Common myeloid progenitor, CD34-positive (primary cell): ENCODE data around the gene AK4.

Source experiments
- CTCF ChIA-PET: fragments of 350-600 bp; sonication (Branson Sonifier 250); formaldehyde crosslinking; loops from one replicate; lab custom pipeline; 2021; ENCODE audit warnings: antibody characterized with exemption; lab: Charles Lee
- POLR2A ChIA-PET: fragments of 350-600 bp; sonication (Branson Sonifier 250); formaldehyde crosslinking; loops from one replicate; lab custom pipeline; 2021; ENCODE audit warnings: antibody characterized with exemption; lab: Charles Lee
- DNase-seq, 3 donors: peaks; one replicate each; pipeline versions ENCODE4 v3.0.0 to v3.0.0-alpha.2; 2013
- H3K27ac ChIP-seq, 2 experiments: 1 replicate in 1 of 2; 2 replicates in 1 of 2; pipeline ENCODE4 v1.7.0; 2013; ENCODE audit warnings: inconsistent platforms in 2 of 2, low read length in 2 of 2, mild to moderate bottlenecking in 2 of 2, low read depth in 1 of 2, moderate library complexity in 1 of 2; ENCODE audit not compliant: severe bottlenecking in 2 of 2, insufficient read depth in 1 of 2, poor library complexity in 1 of 2
- H3K27me3 ChIP-seq, 5 experiments: replicated peaks in 2 of 5; 1 replicate in 3 of 5; 2 replicates in 2 of 5; pipeline versions ENCODE4 v1.6.1 to v1.7.0; 2013; ENCODE audit warnings: low read length in 4 of 5, mild to moderate bottlenecking in 2 of 5, moderate library complexity in 2 of 5, inconsistent platforms in 1 of 5; ENCODE audit not compliant: insufficient read depth in 5 of 5, control insufficient read depth in 4 of 5
- H3K36me3 ChIP-seq, 4 experiments: 1 replicate in 2 of 4; 2 replicates in 2 of 4; pipeline versions ENCODE4 v1.6.1 to v1.7.0; 2013; ENCODE audit warnings: low read length in 3 of 4, control low read depth in 1 of 4, mild to moderate bottlenecking in 1 of 4; ENCODE audit not compliant: control insufficient read depth in 4 of 4, insufficient read depth in 4 of 4
- H3K4me1 ChIP-seq, 4 experiments: 1 replicate in 3 of 4; 2 replicates in 1 of 4; pipeline versions ENCODE4 v1.6.1 to v1.7.1; 2013; ENCODE audit warnings: low read length in 3 of 4, mild to moderate bottlenecking in 3 of 4, control low read depth in 1 of 4, inconsistent platforms in 1 of 4, moderate library complexity in 1 of 4; ENCODE audit not compliant: control insufficient read depth in 4 of 4, insufficient read depth in 4 of 4; ENCODE audit errors: control extremely low read depth in 1 of 4
- H3K4me3 ChIP-seq, 7 experiments: 1 replicate in 4 of 7; 2 replicates in 3 of 7; pipeline versions ENCODE4 v1.5.1 to v1.7.0; 2013; ENCODE audit warnings: mild to moderate bottlenecking in 7 of 7, low read length in 6 of 7, moderate library complexity in 6 of 7, inconsistent platforms in 2 of 7, low read depth in 2 of 7, control low read depth in 1 of 7; ENCODE audit not compliant: insufficient read depth in 4 of 7, control insufficient read depth in 1 of 7; ENCODE audit errors: extremely low read depth in 1 of 7
- H3K9me3 ChIP-seq, 5 experiments: 1 replicate in 4 of 5; 2 replicates in 1 of 5; pipeline versions ENCODE4 v1.6.1 to v1.7.1; 2013; ENCODE audit warnings: low read length in 4 of 5, mild to moderate bottlenecking in 2 of 5, inconsistent platforms in 1 of 5, low read depth in 1 of 5, moderate library complexity in 1 of 5; ENCODE audit not compliant: control insufficient read depth in 4 of 5, insufficient read depth in 2 of 5; ENCODE audit errors: control extremely low read depth in 1 of 5
- WGBS: methylation state at CpG from one replicate; pipeline ENCODE4 v1.1.5; 2013; ENCODE audit not compliant: insufficient coverage; 5-methylcytosine and 5-hydroxymethylcytosine counted together

Gene AK4

GRCh38 chr1:65254320-65255034 is 106.5 kb downstream of the AK4 start:
- CTCF ChIA-PET: interaction anchor here (0.7 to 1.7 kb wide), 9 partner anchors 8 to 433 kb away, joined by 3 to 8 read pairs (median 3); no protein-coding TSS in a partner anchor
- Histone ChIP-seq H3K4me1 (peaks cover 7 to 29% (median 18%) of the 10 kb centered on the region in 4 experiments), H3K4me3 (peak overlapping the region; percentile 50 to 90 (median 76)), H3K9me3 (no peaks in the 10 kb centered on the region), H3K36me3 (no peaks in the 10 kb centered on the region), H3K27me3 (no peaks in the 10 kb centered on the region), H3K27ac (peak overlapping the region in 1 of 2 experiments; percentile 77)
- WGBS: 0% methylated on average over 78 of the region's 88 CpGs
- POLR2A ChIA-PET: interaction anchor here (0.8 to 1.3 kb wide), 4 partner anchors 11 to 131 kb away, joined by 3 to 5 read pairs (median 4); partner anchors contain the start of gene DNAJC6
- peak; percentile 83 to 90 (median 89) for DNase-seq

GRCh38 chr1:65255035-65255655 is 107.1 kb downstream of the AK4 start:
- Histone ChIP-seq H3K9me3 (no peaks in the 10 kb centered on the region), H3K4me1 (peaks cover 7 to 35% (median 18%) of the 10 kb centered on the region in 4 experiments), H3K4me3 (peak overlapping the region; percentile 50 to 90 (median 76)), H3K36me3 (no peaks in the 10 kb centered on the region), H3K27me3 (no peaks in the 10 kb centered on the region), H3K27ac (peak overlapping the region in 1 of 2 experiments; percentile 71)
- WGBS: 16% methylated on average over 23 of the region's 23 CpGs
- peak in 1 of 3 donors; percentile 34 for DNase-seq
- ChIA-PET POLR2A (interaction anchor here (0.9 to 1.3 kb wide), 3 partner anchors 10 to 54 kb away, joined by 3 to 4 read pairs (median 3); partner anchors contain the start of gene DNAJC6), CTCF (interaction anchor here (0.7 to 1.7 kb wide), 7 partner anchors 8 to 432 kb away, joined by 3 to 8 read pairs (median 3); no protein-coding TSS in a partner anchor)

- no peaks in the 10 kb centered on the region for H3K9me3 ChIP-seq
- POLR2A ChIA-PET: no interaction called here
- CTCF ChIA-PET: interaction anchor here (0.7 to 1.1 kb wide), 2 partner anchors 12 to 24 kb away, joined by 3 read pairs; no protein-coding TSS in a partner anchor
- H3K4me1 ChIP-seq: peaks cover 7 to 39% (median 18%) of the 10 kb centered on the region in 4 experiments
- H3K27ac ChIP-seq: peak overlapping the region in 1 of 2 experiments; percentile 71
- no peaks in the 10 kb centered on the region for H3K36me3 ChIP-seq
- H3K4me3 ChIP-seq: peak overlapping the region in 6 of 7 experiments; percentile 50 to 89 (median 76)
- no peak for DNase-seq
- no peaks in the 10 kb centered on the region for H3K27me3 ChIP-seq
- WGBS: 87% methylated on average over 3 of the region's 9 CpGs
Measured at GRCh38 chr1:65255656-65256050, 107.7 kb downstream of the AK4 start.

GRCh38 chr1:65256860-65257708 is 109.1 kb downstream of the AK4 start:
- Histone ChIP-seq H3K27ac (no peak overlapping the region), H3K27me3 (no peaks in the 10 kb centered on the region), H3K9me3 (no peaks in the 10 kb centered on the region), H3K4me1 (peaks cover 7 to 43% (median 18%) of the 10 kb centered on the region in 4 experiments), H3K36me3 (no peaks in the 10 kb centered on the region), H3K4me3 (no peak overlapping the region)
- CTCF ChIA-PET: interaction anchor here (0.8 to 1.4 kb wide), 3 partner anchors 9 to 41 kb away, joined by 3 read pairs; no protein-coding TSS in a partner anchor
- WGBS: 100% methylated on average over 3 of the region's 7 CpGs
- no peak for DNase-seq
- POLR2A ChIA-PET: no interaction called here

- CTCF ChIA-PET: interaction anchor here (0.5 to 1.6 kb wide), 4 partner anchors 8 to 1676 kb away, joined by 3 to 4 read pairs (median 3); no protein-coding TSS in a partner anchor
- peak in 2 of 3 donors; percentile 69 to 75 for DNase-seq
- Histone ChIP-seq H3K4me1 (peaks cover 7 to 43% (median 18%) of the 10 kb centered on the region in 4 experiments), H3K27ac (no peak overlapping the region), H3K27me3 (no peaks in the 10 kb centered on the region), H3K36me3 (no peaks in the 10 kb centered on the region), H3K9me3 (no peaks in the 10 kb centered on the region), H3K4me3 (no peak overlapping the region)
- POLR2A ChIA-PET: interaction anchor here (1.0 kb wide), 1 partner anchor 26 kb away, joined by 4 read pairs; no protein-coding TSS in a partner anchor
Measured at GRCh38 chr1:65258106-65258505, 110.1 kb downstream of the AK4 start.

GRCh38 chr1:65259816-65260215 is 111.8 kb downstream of the AK4 start:
- no peak for DNase-seq
- Histone ChIP-seq H3K9me3 (no peaks in the 10 kb centered on the region), H3K27me3 (peaks cover 0 to 3% (median 0%) of the 10 kb centered on the region in 5 experiments), H3K4me3 (no peak overlapping the region), H3K4me1 (peaks cover 3 to 43% (median 17%) of the 10 kb centered on the region in 4 experiments), H3K36me3 (no peaks in the 10 kb centered on the region), H3K27ac (no peak overlapping the region)
- WGBS: 0% methylated on average over 1 of the region's 3 CpGs
- CTCF ChIA-PET: interaction anchor here (1.0 kb wide), 1 partner anchor 44 kb away, joined by 3 read pairs; no protein-coding TSS in a partner anchor
- POLR2A ChIA-PET: no interaction called here
